Activated CD4-positive, CD25-positive, alpha-beta regulatory T cell (primary cell): Measurements from ENCODE around the gene CLPTM1L.
"Not testable (repeated sequence)": the region's sequence is repeated elsewhere in the genome, so short reads cannot be mapped to it uniquely, and the experiment has no call there.

Source experiments
- DNase-seq, 4 experiments: peaks; one replicate each; lab custom pipeline; 2025; lab: John Stamatoyannopoulos, UW

The CLPTM1L gene

GRCh38 chr5:1339818-1340210, 5.1 kb downstream of the CLPTM1L start:
- not testable (repeated sequence) for DNase-seq

- not testable (repeated sequence) for DNase-seq
Observed at GRCh38 chr5:1339139-1339817, 5.6 kb downstream of the CLPTM1L start.

GRCh38 chr5:1338506-1339070, 6.3 kb downstream of the CLPTM1L start:
- DNase-seq, result no peak

GRCh38 chr5:1338196-1338490, 6.8 kb downstream of the CLPTM1L start:
- DNase-seq, result no peak

GRCh38 chr5:1337489-1338195, 7.3 kb downstream of the CLPTM1L start:
- DNase-seq, result no peak

GRCh38 chr5:1336749-1337488, 8.0 kb downstream of the CLPTM1L start:
- DNase-seq, result no peak

GRCh38 chr5:1336106-1336561, 8.8 kb downstream of the CLPTM1L start:
- DNase-seq, result no peak

- DNase-seq, result no peak
Observed at GRCh38 chr5:1335540-1336095, 9.3 kb downstream of the CLPTM1L start.

- DNase-seq, result no peak
Observed at GRCh38 chr5:1334831-1335539, 9.9 kb downstream of the CLPTM1L start.

- no peak for DNase-seq
Observed at GRCh38 chr5:1333986-1334385, 10.9 kb downstream of the CLPTM1L start.

GRCh38 chr5:1333286-1333685, 11.6 kb downstream of the CLPTM1L start:
- not testable (repeated sequence) for DNase-seq

GRCh38 chr5:1332461-1333001, 12.4 kb downstream of the CLPTM1L start:
- DNase-seq, result no peak

- no peak for DNase-seq
Observed at GRCh38 chr5:1331861-1332405, 13.0 kb downstream of the CLPTM1L start.

GRCh38 chr5:1330847-1331831, 13.8 kb downstream of the CLPTM1L start:
- DNase-seq, result no peak

- no peak for DNase-seq
Observed at GRCh38 chr5:1330146-1330846, 14.6 kb downstream of the CLPTM1L start.

GRCh38 chr5:1329111-1329579, 15.8 kb downstream of the CLPTM1L start:
- DNase-seq, result no peak

GRCh38 chr5:1328237-1329110, 16.4 kb downstream of the CLPTM1L start:
- not testable (repeated sequence) for DNase-seq
